GM19328 (cell line): Measurements from ENCODE around the gene NCOA5.

Experiments
- ATAC-seq: cut with Tn5 transposase; IDR thresholded peaks from one replicate; pipeline ENCODE4 v1.9.1; 2021; ENCODE audit warnings: mild to moderate bottlenecking, moderate library complexity; ENCODE audit not compliant: unreplicated experiment

The NCOA5 gene

DNA sequence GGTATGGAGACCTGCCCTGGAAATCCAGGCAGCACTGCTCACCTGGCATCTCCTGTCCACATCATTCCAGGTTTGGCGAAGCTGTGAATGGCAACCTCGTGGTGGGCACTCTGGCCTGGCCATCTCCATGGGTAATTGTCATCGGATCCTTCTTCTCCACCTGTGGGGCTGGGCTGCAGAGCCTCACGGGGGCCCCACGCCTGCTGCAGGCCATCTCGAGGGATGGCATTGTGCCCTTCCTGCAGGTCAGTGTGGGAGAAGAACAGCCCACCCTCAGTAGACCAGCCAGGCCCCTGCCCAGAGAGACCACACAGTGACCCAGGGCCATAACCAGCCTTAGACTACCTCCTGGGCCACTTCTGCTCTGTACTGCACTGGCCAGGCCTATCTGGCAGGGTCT is 44.9 kb downstream of the NCOA5 start:
- ATAC-seq: no peak

DNA sequence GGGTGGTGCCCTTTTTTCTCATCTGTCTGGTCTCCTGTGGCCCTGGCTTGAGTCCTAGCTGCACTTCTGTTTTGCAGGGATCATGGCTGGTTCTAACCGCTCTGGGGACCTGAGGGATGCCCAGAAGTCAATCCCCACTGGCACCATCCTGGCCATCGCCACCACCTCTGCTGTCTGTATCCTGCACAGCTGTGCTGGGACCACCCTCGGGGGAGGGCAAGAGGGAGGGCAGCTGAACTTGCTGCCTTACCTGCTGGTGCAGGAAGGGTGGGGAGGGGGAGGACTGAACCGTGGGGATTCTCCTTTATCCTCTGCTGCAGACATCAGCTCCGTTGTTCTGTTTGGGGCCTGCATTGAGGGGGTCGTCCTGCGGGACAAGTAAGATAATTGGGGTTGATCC is 46.2 kb downstream of the NCOA5 start:
- ATAC-seq: no peak

DNA sequence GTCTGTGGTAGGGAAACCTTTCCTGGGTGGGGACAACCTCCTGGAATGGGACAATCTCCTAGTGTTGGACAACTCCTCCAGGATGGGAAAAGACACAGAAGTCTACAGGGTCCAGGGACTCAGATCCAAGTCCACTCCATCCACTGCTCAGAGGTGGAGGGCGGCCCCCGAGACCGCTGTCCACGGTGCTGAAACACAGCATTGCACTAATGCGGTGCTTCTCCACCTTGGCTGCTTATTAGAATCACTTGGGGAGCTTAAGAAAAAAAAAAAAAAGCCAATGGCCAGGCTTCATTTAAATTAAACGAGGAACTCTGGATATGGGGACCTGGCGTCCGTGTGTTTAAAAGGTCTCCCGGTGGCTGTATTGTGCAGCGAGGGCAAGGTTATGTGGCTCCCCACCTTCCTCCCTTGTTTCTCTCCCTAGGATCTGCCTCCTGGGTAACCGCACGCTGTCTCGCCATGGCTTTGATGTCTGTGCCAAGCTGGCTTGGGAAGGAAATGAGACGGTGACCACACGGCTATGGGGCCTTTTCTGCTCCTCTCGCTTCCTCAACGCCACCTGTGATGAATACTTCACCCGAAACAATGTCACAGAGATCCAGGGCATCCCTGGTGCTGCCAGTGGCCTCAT is 48.7 kb downstream of the NCOA5 start:
- no peak for ATAC-seq

DNA sequence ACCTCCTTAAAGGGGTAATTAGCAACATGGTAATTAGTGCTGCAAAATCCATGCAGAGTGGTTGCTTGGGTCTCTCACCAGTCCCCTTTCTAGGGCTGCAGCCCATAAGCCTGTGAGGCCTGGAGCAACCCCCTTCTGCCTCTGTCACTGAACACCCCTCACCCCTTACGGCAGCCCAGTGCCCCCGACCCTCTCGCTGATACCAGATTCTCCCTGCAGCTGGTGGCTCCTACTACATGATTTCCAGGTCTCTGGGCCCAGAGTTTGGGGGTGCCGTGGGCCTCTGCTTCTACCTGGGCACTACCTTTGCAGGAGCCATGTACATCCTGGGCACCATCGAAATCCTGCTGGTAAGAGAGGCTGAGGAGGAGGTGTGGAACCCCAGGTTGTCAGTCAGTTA is 52.7 kb downstream of the NCOA5 start:
- no peak for ATAC-seq

DNA sequence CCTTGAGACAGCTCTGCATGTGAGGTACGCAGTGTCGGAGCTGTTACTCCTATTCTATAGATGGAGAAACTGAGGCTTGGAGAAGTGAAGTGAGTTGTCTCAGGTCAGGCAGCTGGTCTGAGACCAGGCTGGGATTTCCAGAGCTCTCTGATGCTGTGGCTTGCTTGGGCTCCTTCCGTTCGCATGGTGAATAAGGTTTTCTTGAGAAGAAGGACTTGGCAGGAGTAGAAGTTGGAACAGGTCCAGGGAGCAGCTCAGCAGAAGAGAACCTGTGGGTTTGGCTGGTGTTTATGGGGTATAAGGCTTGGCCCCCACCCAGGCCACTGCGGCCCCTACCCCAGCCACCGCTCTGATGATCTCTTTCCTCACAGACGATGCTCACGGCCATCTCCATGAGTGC is 53.4 kb downstream of the NCOA5 start:
- no peak for ATAC-seq

DNA sequence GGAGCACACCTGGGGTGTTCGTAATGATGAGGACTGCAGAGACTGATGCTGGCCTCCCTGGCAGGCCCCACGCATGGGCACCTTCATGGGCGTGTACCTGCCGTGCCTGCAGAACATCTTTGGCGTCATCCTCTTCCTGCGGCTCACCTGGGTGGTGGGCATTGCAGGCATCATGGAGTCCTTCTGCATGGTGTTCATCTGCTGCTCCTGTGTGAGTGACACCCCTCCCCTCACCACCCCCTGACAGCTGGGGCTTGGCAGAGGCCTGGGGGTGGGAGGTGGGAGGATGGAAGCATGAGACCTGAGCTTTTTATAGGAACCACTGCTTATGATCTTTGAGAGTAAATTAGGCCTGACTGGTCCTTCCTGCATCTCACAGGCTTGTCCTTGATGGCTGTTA is 54.0 kb downstream of the NCOA5 start:
- no peak for ATAC-seq

DNA sequence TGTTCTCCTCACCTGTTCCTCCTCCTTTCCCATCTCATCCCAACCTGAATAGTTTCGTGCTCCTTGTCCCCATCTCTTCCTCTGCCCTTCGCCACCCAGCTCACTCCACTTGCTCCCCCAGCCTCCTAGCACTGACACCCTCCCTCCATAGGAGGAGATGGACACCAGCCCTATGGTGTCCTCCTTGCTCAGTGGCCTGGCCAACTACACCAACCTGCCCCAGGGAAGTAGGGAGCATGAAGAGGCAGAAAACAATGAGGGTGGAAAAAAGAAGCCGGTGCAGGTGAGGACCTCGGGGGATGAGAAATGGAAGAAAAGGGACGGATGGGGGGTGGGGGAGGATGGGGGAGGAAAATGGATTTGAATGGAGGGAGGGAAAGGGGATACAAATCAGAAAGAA is 54.5 kb downstream of the NCOA5 start:
- ATAC-seq: no peak

DNA sequence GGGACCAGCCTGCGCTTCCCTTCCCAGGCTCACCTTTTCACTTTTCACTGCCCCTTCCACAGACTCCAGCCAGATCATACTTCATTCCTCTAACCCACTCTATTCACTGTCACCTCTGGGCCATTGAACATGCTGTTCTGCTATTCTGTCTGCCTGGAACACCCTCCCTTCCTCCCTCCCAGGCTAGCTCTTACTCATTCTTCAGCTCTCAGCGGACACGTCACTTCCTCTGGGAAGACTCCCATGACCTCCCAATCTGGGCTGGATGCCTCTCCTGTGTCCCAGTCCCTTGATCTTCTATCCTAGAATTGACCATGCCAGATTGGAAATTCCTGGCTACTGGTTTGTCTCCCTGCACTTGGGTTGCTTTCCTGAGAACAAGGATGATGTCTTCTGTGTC is 55.7 kb downstream of the NCOA5 start:
- no peak for ATAC-seq

DNA sequence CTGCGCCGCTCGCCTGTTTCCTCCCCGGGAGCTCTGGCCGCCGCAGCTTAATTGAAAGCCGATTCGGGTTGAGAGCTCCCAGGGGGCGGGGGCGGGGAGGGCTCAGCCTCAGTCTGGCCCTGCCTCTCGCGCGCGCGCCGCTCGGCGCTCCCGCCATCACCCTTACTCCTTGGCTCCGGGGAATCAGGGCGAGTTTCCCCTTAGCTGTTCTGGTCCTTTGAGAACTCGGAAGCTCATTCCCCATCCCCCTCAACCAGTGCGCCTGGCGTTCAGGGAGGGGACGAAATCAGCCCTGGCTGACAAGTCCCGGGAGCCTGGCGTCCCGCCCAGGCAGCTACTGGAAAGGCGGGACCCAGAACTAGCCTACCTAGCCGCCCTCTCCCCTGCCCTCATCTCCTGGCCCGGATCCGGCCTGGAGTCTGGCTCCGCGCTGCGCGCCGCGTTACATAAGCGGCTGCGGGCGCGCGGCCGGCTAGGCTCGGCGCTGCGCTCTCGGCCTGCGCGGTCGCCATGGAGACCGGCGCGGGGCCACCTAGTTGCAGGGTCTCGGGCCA is 58.0 kb downstream of the NCOA5 start:
- ATAC-seq: no peak

DNA sequence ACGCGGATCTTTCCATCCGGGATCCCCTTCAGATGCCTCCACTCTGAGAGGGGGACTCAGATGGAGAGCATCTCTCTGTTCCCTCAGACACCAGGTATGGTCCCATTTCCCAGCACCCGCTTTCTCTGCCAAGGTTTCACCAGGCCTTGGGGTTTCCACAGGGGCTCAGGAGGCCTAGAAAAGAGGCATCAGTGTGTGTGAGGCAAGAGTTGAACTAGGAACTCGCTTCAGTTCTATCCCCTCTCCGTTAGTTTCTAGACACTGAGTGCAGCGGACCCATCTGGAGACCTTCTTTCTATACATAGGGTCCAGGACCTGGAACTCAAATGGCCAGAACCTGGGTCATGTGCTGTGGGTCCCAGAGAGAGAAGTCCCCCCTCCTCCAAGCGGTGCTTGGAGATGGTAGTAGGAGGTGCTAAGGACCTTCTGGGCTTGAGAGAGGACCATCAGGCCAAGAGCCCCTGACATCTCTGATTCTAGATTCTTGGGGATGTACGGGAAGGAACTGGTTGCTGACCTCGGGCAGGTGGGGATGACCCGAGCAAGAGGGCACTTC is 58.7 kb downstream of the NCOA5 start:
- no peak for ATAC-seq

DNA sequence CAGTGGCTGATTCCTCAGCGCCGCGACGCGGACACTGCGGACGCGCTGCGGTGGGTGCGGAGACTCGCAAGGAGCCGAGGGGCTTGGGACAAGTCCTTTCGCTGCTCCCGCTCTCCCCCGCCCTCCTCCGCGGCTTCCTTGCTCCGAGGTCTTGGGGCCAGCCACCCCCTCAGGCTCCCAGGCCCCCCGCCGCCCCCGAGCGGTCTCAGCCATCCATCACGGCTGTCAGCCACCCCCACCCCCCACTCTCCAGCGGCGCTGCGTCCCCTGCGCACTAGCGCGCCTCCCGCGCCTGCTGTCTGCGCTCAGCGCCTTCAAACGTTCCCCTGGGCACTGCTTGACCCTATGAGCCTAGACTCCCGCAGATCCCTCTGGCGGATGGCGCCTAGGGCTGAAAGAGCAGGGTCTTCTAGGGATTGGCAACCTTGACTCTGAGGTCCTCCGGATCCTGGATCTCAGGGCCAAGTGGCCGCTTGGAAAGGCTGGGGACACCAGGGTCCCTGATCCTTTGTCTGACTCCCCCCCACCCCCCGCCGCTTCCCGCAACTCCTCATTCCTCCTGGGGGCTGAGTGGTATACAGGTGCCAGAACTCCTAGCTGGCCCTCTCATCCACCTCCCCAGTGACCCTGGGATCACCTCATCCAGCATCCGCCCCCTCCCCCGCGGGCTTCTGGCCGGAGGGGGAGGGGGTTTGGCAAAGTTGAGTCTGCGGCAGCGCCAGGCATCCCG is 59.3 kb downstream of the NCOA5 start:
- ATAC-seq: no peak

DNA sequence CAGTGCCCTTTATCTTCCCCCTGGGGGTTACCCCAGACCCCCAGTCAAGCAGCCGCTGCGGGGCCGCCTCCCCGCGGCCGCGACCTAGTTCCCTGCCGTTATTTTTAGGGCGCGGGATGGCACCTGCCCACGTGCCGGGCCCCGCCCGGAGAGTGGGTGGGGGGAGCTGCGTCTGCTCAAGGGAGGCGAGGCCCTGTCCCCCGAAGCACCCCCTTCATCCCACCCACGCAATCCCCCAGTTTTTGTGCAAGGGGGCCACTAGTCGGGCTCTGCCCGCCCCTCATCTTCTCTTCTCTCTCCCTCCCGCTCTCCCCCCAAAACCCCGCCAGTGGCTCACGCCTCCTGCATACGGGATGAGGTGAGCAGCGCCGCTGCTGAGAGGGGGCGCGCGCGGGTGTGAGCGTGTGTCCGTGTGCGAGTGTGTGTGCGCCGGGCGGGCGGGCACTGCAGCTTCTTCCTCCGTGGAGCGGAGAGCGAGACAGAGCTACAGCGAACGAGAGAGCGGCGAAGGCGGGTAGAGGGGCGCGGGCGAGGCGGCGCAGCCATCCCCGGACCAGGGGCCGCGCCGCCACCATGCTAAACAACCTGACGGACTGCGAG is 60.9 kb downstream of the NCOA5 start, which contains the start of gene SLC12A5:
Gene SLC12A5, plus strand, starts transcription at position 444 of the 600 bp plus-strand sequence. Its CDS starts 130 bp downstream, at position 574.
- ATAC-seq: no peak

DNA sequence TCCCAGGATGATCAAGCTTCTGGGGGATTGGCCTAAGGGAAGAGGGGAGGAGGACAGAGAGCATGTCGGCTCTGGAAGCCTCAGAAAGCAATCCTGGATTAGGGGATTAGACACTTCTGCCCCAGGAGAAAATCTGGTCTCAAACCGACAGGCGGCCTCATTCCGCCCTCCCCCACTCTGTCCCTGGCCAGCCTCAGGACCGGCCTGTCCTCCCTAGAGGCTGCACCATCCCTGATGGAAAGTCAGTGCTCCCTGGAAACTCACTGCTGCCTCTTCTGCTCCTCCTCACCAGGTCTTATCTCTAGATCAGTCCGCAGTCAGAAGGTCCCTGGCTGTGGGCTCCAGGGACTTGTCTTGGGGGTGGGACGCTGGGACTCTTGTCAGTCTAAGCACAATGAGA is 61.7 kb downstream of the NCOA5 start:
- ATAC-seq: no peak

DNA sequence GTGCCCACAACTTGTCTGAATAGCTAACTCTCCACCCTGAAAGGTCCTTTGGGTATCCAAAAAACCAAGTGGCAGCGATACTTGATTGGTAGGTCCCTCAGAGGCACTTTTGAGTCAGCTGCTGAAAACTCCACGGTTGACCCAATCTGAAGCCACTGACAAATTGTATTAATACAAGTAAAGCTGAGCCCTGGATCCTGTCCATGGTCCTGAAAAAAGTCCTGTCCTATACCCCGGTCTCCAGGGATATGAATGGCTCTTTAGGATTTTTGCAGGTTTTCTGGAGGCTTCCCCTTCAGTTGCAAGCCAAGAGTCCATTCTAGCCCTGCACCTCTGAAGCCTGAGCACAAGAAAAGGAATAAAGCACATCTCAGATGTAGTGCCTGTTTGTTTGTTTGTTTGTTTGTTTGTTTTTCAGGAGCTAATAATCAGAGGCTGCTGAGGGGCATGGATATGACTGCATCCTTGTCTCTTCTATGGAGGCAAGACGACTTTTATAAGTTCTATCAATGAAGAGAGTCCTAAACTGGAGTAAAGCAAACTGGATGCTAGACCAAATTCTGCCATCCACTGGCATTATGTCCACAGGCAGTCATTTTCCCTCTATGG is 62.4 kb downstream of the NCOA5 start:
- no peak for ATAC-seq

DNA sequence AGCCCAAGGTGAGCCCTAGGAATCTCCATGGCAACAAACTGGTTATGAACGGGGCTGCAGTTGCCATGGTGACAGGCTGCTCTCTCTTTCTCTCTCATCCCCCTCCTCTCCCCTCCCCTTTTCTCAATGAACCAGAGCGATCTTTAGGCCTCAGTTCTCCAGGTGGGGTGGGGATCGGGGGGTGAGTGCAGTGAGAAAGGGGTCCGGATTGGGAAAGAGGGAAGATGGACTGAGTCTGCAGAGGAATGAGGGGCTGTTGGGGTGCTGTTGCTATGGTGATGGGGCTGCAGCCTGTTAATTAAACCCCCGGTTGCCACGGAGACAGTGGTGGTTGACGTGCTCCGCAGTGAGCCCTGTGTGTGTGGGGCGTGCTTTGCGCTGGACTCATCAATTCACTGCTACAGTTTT is 64.4 kb downstream of the NCOA5 start:
- no peak for ATAC-seq

DNA sequence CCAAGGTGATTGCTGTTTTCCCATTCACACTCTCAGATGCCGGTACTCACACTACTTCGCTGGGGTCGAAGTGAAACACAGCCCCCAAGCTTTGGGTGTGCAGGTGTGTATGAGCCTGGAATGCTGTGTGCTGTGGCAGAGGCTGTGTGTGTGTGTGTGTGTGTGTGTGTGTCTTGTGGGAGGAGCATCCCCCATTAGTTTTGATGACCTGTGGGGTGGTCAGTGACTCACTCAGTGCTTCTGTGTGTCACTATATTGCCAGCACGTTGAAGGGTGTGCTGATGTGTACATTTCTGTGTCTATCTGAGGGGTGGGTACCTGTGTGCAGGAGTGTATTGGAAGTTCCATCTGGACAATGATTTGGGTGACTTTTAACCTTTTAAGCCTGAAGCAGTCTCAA is 65.8 kb downstream of the NCOA5 start:
- no peak for ATAC-seq

DNA sequence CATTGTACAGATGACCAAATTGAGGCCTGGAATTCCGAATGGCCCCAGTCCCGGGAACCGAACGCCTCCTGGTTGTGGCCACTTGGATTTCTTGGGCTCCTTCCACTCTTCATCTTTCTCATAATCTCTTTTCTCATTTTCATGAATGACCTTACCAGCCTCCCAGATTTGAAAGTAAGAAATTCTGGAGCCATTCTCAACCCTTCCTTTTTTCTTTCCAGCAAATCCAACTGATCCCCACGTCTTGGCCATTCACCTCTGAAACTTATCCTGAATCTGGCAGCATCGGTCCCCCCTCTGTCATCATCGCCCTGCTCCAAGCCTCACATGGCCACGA is 66.6 kb downstream of the NCOA5 start:
- no peak for ATAC-seq

DNA sequence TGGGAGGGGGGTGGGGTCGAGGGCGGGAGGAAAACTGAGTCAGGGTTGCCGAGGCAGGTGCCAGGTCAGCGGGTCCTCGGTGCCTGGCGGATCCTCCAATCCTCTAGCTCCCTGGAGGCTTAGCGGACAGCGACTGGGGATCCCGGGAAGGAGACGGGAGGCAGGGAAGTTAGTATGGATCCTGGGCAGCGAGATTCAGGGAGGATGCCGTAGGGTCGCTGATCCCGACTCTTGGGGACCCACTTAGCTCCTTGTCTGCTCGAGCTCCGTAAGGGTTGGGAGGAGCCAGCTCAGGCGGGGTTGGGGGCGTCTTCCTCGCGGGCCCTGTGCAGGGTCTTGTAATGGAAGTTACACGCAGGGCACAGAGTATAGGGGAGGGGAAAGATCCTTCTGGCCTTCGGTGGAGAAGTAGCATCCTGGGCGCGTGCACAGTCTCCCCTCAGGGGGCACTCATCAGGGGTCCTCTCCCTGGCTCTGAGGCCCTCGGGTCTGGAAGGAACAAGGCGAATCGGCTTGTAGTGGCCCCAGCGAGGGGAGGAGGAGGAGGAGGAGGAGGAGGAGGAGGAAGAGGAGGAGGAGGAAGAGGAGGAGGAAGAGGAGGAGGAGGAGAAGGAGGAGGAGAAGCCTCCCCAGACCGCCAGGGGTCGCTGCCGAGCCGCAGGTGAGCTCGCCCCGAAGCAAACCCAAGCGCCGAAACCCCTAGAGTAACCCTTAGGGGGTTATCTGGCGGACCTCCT is 67.2 kb downstream of the NCOA5 start:
- no peak for ATAC-seq

DNA sequence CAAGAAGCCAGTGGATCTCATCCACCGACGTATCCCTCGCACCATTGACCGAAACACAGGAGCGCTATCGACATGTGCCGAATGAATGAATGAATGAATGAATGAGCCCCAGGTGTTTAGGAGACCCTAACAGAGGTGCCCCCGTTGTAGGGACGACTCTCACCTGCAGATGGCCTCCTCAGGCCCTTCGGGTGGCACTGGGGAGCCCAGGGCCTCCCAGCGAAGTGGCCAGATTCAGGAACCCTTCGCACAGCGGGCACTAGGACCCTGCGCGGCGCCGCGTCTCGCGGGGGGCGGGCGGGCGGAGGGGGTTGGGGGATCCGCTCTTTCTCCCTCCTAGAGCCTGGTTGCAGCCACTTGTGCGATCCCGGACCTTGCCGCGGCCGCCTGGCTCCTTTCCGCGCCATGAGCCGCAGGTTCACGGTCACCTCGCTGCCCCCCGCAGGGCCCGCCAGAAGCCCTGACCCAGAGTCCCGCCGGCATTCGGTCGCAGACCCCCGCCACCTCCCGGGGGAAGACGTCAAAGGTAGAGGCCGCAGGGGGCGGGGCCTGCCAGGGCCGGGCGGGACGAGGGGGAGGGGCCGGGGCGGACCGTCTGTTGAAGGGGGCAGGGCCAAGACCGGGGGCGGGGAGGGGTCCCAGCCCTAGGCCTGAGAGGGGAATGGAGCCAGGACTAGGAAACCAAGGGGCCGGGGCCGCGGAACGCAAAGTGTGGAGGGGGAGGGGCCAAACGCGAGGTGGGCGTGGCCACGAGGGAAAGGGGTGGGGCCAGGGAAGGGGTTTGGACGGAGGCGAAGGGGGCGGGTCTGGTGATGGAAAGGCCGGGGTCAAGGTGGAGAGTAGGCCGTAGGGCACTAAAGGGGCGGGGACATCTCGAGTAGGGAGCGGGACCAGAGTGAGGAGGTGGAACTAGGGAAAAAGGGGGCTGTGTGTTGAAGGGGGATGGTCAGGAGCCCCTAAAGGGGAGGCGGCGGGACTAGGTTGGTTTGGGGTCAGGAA is 68.1 kb downstream of the NCOA5 start:
- ATAC-seq: no peak

DNA sequence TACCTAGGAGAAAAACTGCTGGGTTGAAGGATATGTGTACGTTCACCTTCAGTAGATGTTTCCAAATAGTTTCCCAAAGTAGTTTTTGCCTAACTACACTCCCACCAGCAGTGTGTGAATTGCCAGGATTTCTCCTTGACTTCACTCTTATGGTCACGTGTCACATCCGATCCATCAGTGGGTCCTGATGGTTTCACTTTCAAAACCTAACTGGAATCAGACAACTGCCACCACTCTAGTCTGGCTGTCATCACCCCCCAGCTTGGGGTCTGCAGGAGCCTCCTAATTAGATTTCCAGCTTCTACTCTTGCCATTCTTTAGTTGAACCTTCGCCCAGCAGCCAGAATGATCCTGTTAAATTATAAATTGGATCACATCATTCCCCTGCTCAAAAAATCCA is 69.2 kb downstream of the NCOA5 start:
- no peak for ATAC-seq
